A673 (cell line): ENCODE measurements around the gene SEMA4F. TPM values are rescaled to one million over a fixed set of nuclear protein-coding genes. Genes with fewer than 3 reads are reported as not detected.

Experiments used
- BruUV-seq: library from RNA; stranded (reverse); fragments of 400-500 nt; replicated peaks from 2 replicates; lab custom pipeline; 2021; lab: Mats Ljungman, UMichigan
- CTCF ChIA-PET: fragments of 300-600 bp; sonication (Branson Sonifier 250); formaldehyde crosslinking; loops from one replicate; lab custom pipeline; 2022; ENCODE audit warnings: antibody characterized with exemption; lab: Charles Lee
- POLR2A ChIA-PET: fragments of 300-600 bp; sonication (Branson Sonifier 250); formaldehyde crosslinking; loops from one replicate; lab custom pipeline; 2022; ENCODE audit warnings: antibody characterized with exemption; ENCODE audit not compliant: low non-redundant PET; lab: Charles Lee
- DNase-seq: peaks from one replicate; pipeline ENCODE4 v3.0.0-alpha.2; 2015; ENCODE audit warnings: low spot score
- H3K27ac ChIP-seq: fragments of 200-600 bp; sonication (generic); 2 replicates; pipeline ENCODE4 v1.5.1; 2016; ENCODE audit warnings: mixed run types, low read depth, mild to moderate bottlenecking, mixed read lengths, antibody characterized with exemption, low read length; ENCODE audit not compliant: poor library complexity, severe bottlenecking
- H3K27me3 ChIP-seq: fragments of 200-600 bp; sonication (generic); replicated peaks from 2 replicates; pipeline ENCODE4 v1.6.1; 2017; ENCODE audit warnings: mixed run types, low read depth, mild to moderate bottlenecking, mixed read lengths, antibody characterized with exemption, low read length; ENCODE audit not compliant: insufficient read depth, poor library complexity
- H3K36me3 ChIP-seq: fragments of 200-600 bp; sonication (generic); 2 replicates; pipeline ENCODE4 v1.6.1; 2016; ENCODE audit warnings: mixed run types, mild to moderate bottlenecking, mixed read lengths, antibody characterized with exemption, low read length; ENCODE audit not compliant: insufficient read depth, poor library complexity, severe bottlenecking
- H3K4me1 ChIP-seq: fragments of 200-600 bp; sonication (generic); 2 replicates; pipeline ENCODE4 v1.6.1; 2017; ENCODE audit warnings: mixed run types, mild to moderate bottlenecking, mixed read lengths, antibody characterized with exemption, low read length; ENCODE audit not compliant: insufficient read depth, poor library complexity, severe bottlenecking
- H3K4me3 ChIP-seq: fragments of 200-600 bp; sonication (generic); 2 replicates; pipeline ENCODE4 v1.5.1; 2016; ENCODE audit warnings: low read depth, mixed run types, mild to moderate bottlenecking, mixed read lengths, low read length; ENCODE audit not compliant: poor library complexity, severe bottlenecking
- H3K9me3 ChIP-seq: fragments of 200-600 bp; sonication (generic); 2 replicates; pipeline ENCODE4 v1.6.1; 2016; ENCODE audit warnings: mixed run types, low read depth, mild to moderate bottlenecking, mixed read lengths, antibody characterized with exemption, low read length; ENCODE audit not compliant: poor library complexity, severe bottlenecking
- EZH2 ChIP-seq: fragments of 200-600 bp; sonication (generic); IDR thresholded peaks from 2 replicates; pipeline ENCODE4 v1.6.1; 2017; ENCODE audit warnings: borderline replicate concordance, low read depth, mild to moderate bottlenecking, mixed read lengths, antibody characterized with exemption, low read length; ENCODE audit not compliant: poor library complexity, severe bottlenecking
- intact Hi-C: fragments of 100-400 bp; cut with micrococcal nuclease; formaldehyde crosslinking; loops from one replicate; pipeline ENCODE4 v1.10.0; 2022; ENCODE audit not compliant: unreplicated experiment
- total RNA-seq: library from RNA; stranded (reverse); gene quantifications from 2 replicates; pipeline ENCODE4 v1.2.3, GENCODE V29; 2021
- TF ChIP-seq, protein P1 (sequence below): fragments of 300-800, 200-600 bp; sonication (generic); conservative IDR thresholded peaks from 2 replicates; pipeline ENCODE4 v1.5.1; 2017; ENCODE audit warnings: low read depth, mild to moderate bottlenecking, antibody characterized with exemption, low read length, moderate library complexity, mixed read lengths

SEMA4F gene
- total RNA-seq, 1 experiment from 2014 or later, result 3.8 TPM

DNA sequence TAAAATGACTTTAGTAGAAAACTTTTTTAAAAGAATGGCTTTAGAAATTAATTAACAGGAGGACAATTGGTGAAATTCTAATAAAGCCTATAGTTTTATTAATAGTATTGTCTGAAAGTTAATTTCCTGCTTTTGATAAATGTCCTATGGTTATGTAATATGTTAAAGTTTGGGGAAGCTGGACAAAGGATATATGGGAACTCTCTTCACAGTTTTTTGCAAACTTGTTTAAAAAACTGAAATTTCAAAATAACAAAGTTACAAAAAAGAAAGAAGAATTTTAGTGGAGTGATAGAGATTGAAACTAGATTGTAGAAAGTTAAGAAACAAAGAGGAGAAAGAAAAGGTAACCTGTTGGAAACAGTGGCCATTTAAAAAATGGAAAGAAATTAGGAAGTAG, 67.3 kb downstream of the SEMA4F start:
- CTCF ChIA-PET, result no interaction called here
- intact Hi-C loops, result no loop called here
- DNase-seq, result no peak
- H3K4me1 ChIP-seq, result no peaks in the 10 kb centered on the region
- POLR2A ChIA-PET, result no interaction called here
- no peak overlapping the region for H3K27ac ChIP-seq
- H3K36me3 ChIP-seq, result no peaks in the 10 kb centered on the region
- no peaks in the 10 kb centered on the region for H3K9me3 ChIP-seq
- TF ChIP-seq, protein P1, sequence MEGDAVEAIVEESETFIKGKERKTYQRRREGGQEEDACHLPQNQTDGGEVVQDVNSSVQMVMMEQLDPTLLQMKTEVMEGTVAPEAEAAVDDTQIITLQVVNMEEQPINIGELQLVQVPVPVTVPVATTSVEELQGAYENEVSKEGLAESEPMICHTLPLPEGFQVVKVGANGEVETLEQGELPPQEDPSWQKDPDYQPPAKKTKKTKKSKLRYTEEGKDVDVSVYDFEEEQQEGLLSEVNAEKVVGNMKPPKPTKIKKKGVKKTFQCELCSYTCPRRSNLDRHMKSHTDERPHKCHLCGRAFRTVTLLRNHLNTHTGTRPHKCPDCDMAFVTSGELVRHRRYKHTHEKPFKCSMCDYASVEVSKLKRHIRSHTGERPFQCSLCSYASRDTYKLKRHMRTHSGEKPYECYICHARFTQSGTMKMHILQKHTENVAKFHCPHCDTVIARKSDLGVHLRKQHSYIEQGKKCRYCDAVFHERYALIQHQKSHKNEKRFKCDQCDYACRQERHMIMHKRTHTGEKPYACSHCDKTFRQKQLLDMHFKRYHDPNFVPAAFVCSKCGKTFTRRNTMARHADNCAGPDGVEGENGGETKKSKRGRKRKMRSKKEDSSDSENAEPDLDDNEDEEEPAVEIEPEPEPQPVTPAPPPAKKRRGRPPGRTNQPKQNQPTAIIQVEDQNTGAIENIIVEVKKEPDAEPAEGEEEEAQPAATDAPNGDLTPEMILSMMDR, result no peak
- TF ChIP-seq EZH2, result no peak
- H3K27me3 ChIP-seq, result peaks cover 27% of the 10 kb centered on the region
- BruUV-seq, result no TSS peak
- H3K4me3 ChIP-seq, result no peak overlapping the region

DNA sequence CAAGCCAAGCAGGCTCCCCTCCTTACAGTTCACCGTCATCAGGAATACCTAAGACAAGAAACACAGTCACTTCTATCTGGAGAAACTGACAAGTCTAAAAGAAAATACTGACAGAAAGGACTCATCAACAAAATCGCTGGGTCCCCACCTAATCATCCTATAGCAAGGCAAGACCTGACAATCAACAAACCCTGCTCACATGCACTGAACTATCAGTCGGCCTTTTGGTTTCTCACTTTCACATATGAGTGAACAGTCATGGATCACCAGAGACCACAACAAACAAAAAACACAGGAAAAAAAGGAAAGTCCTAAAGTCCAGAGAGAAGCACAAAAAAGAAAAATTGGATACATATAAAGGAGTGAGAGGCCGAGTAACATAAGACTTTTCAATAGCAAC, 70.4 kb downstream of the SEMA4F start:
- Histone ChIP-seq H3K4me3 (no peak overlapping the region), H3K27ac (no peak overlapping the region), H3K4me1 (no peaks in the 10 kb centered on the region), H3K36me3 (no peaks in the 10 kb centered on the region), H3K27me3 (peaks cover 5% of the 10 kb centered on the region), H3K9me3 (no peaks in the 10 kb centered on the region)
- TF ChIP-seq EZH2, result no peak
- TF ChIP-seq, protein P1, result no peak
- intact Hi-C loops, result no loop called here
- POLR2A ChIA-PET, result no interaction called here
- CTCF ChIA-PET, result no interaction called here
- DNase-seq, result no peak
- BruUV-seq, result no TSS peak

DNA sequence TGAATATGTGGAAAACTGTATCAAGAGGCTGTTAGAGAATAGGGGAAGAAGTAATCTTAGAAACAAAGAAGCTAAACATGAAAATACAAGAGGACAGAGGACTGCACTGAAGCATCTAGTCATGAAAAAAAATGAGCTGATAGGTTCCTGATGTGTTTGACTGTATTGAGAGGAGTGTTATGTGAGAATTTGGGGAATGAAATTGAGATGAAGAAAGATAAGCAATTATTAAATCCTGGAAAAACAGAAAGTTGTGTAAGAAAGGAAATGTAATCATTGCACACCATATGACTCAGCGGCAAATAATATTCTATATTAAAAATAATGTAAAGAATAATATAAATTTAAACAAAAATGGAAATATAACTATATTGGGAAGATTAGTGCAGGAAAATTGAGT, 71.2 kb downstream of the SEMA4F start:
- BruUV-seq, result no TSS peak

More for the DNA sequence above, 71.2 kb downstream of the SEMA4F start:
- CTCF ChIA-PET, result no interaction called here
- POLR2A ChIA-PET, result no interaction called here
- Histone ChIP-seq H3K9me3 (no peaks in the 10 kb centered on the region), H3K27ac (no peak overlapping the region), H3K27me3 (peaks cover 5% of the 10 kb centered on the region), H3K4me1 (no peaks in the 10 kb centered on the region), H3K4me3 (no peak overlapping the region), H3K36me3 (no peaks in the 10 kb centered on the region)
- intact Hi-C loops, result no loop called here
- no peak for DNase-seq
- TF ChIP-seq EZH2, result no peak
- TF ChIP-seq, protein P1, result no peak
